Erythroblast (primary cell): Measurements from ENCODE around the gene RAP1GAP2.

ENCODE experiments used
- GATA1 ChIP-seq: IDR thresholded peaks from 2 replicates; pipeline ENCODE4 v1.6.1; 2011; ENCODE audit warnings: low read depth, mild to moderate bottlenecking, control low read depth, low read length, moderate library complexity
- POLR2A ChIP-seq: IDR thresholded peaks from 2 replicates; pipeline ENCODE4 v1.6.1; 2011; ENCODE audit warnings: mild to moderate bottlenecking, low read length

DNA sequence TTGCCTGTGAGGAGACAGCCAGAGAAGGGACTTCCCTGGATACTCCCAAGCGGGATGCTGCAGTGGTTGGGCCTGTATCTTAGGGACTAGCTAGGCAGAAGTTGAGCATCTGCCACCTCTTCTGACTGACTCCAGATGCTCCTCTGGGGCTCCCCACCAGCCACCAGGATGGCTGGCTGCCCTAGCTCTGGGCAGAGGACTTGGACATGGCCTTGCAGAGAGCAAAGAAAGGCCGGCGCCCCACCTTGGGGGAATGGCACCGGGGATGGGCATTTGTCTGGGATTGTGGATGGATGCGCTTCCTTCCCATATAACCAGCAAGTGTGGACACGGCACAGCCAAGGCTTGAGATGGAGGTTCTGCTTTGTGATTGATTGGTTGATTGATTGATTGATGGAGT is 198.2 kb downstream of the RAP1GAP2 start:
- no peak for TF ChIP-seq POLR2A
- TF ChIP-seq GATA1, result no peak
